PFSK-1 (cell line): ENCODE data around the gene ZNF283.

ENCODE experiments used
- FOXP2 ChIP-seq: optimal IDR thresholded peaks from 2 replicates; pipeline ENCODE3; 2011; ENCODE audit warnings: borderline replicate concordance, control low read depth, inconsistent platforms; ENCODE audit not compliant: insufficient read depth; ENCODE audit errors: extremely low read length, extremely low read depth
- POLR2AphosphoS5 ChIP-seq: IDR thresholded peaks from 2 replicates; pipeline ENCODE4 v1.6.1; 2012; ENCODE audit warnings: low read depth, mild to moderate bottlenecking, control low read depth, low read length, moderate library complexity
- REST ChIP-seq, 2 experiments: IDR thresholded peaks; 2 replicates each; pipeline versions ENCODE4 v1.6.1 to v1.8.0; 2011 to 2012; ENCODE audit warnings: low read depth in 2 of 2, low read length in 2 of 2, control low read depth in 1 of 2, inconsistent platforms in 1 of 2, mild to moderate bottlenecking in 1 of 2, moderate library complexity in 1 of 2; ENCODE audit not compliant: insufficient read depth in 1 of 2

- TF ChIP-seq POLR2AphosphoS5: no peak
- no peak for TF ChIP-seq REST (IDR thresholded peaks at IDR 0.05; ENCODE audit: insufficient read depth in 1 of 2, low read depth in 2 of 2, low read length in 2 of 2)
- TF ChIP-seq FOXP2: no peak
Observed at GRCh38 chr19:43779147-43779819, 47.8 kb upstream of the ZNF283 start.
